ENCODE data around the gene BTF3L4. TPM values are rescaled to one million over a fixed set of nuclear protein-coding genes. Genes with fewer than 3 reads are reported as not detected.
"Not testable (repeated sequence)": the region's sequence is repeated elsewhere in the genome, so short reads cannot be mapped to it uniquely, and the experiment has no call there.

BTF3L4 gene
- total RNA-seq, 1 donor from 2014 or later: 47.1 TPM

GRCh38 chr1:52080014-52080415 lies 23.9 kb downstream of the BTF3L4 start:
- Histone ChIP-seq H3K27ac (ENCODE audit: low read depth, low read length) (no peak overlapping the region), H4K20me1 (ENCODE audit: insufficient read depth, low read length) (peaks cover 16% of the 10 kb centered on the region), H3K79me2 (ENCODE audit: insufficient read depth, low read length) (peaks cover 35% of the 10 kb centered on the region), H2AFZ (ENCODE audit: low read depth, low read length) (no peak overlapping the region), H3K27me3 (ENCODE audit: insufficient read depth, low read length) (no peaks in the 10 kb centered on the region), H3K9me3 (ENCODE audit: insufficient read depth, low read depth, low read length) (no peaks in the 10 kb centered on the region), H3K4me2 (ENCODE audit: low read length) (no peak overlapping the region), H3K4me1 (ENCODE audit: insufficient read depth, low read length) (no peaks in the 10 kb centered on the region), H3K9ac (ENCODE audit: low read length) (no peak overlapping the region), H3K4me3 (ENCODE audit: insufficient read depth, low read depth, low read length) (no peak overlapping the region), H3K36me3 (ENCODE audit: insufficient read depth, low read length) (no peaks in the 10 kb centered on the region)
- H3K4me3 Mint-ChIP-seq (ENCODE audit: unreplicated experiment): no peak overlapping the region
- no peaks in the 10 kb centered on the region for H3K27me3 Mint-ChIP-seq (ENCODE audit: low read depth, unreplicated experiment)
- H3K4me1 Mint-ChIP-seq (ENCODE audit: low read depth, unreplicated experiment): peaks cover 5% of the 10 kb centered on the region
- TF ChIP-seq CTCF (IDR thresholded peaks at IDR 0.05; ENCODE audit: insufficient read depth, low read depth, low read length) (no peak), EZH2 (IDR thresholded peaks at IDR 0.05; ENCODE audit: insufficient read depth, low read length) (no peak)
- FAIRE-seq (no peak), DNase-seq (ENCODE audit: low read depth) (no peak)
- peaks cover 8% of the 10 kb centered on the region for H3K36me3 Mint-ChIP-seq (ENCODE audit: low read depth, unreplicated experiment)
- no peak overlapping the region for H3K27ac Mint-ChIP-seq (ENCODE audit: unreplicated experiment)
- no peaks in the 10 kb centered on the region for H3K9me3 Mint-ChIP-seq (ENCODE audit: unreplicated experiment)

- not testable (repeated sequence) for H3K27ac Mint-ChIP-seq (ENCODE audit: unreplicated experiment); H4K20me1 ChIP-seq (ENCODE audit: insufficient read depth, low read length); H3K27me3 Mint-ChIP-seq (ENCODE audit: low read depth, unreplicated experiment); H3K4me1 Mint-ChIP-seq (ENCODE audit: low read depth, unreplicated experiment); H3K9me3 ChIP-seq (ENCODE audit: insufficient read depth, low read depth, low read length); H3K9me3 Mint-ChIP-seq (ENCODE audit: unreplicated experiment); H3K4me3 Mint-ChIP-seq (ENCODE audit: unreplicated experiment); H2AFZ ChIP-seq (ENCODE audit: low read depth, low read length); H3K27me3 ChIP-seq (ENCODE audit: insufficient read depth, low read length); H3K9ac ChIP-seq (ENCODE audit: low read length); H3K4me3 ChIP-seq (ENCODE audit: insufficient read depth, low read depth, low read length); H3K4me1 ChIP-seq (ENCODE audit: insufficient read depth, low read length); H3K4me2 ChIP-seq (ENCODE audit: low read length); H3K36me3 ChIP-seq (ENCODE audit: insufficient read depth, low read length); DNase-seq (ENCODE audit: low read depth); H3K27ac ChIP-seq (ENCODE audit: low read depth, low read length)
- peaks cover 18% of the 10 kb centered on the region for H3K36me3 Mint-ChIP-seq (ENCODE audit: low read depth, unreplicated experiment)
- peaks cover 14% of the 10 kb centered on the region for H3K79me2 ChIP-seq (ENCODE audit: insufficient read depth, low read length)
- peak; percentile 68 for FAIRE-seq
Measured at GRCh38 chr1:52087892-52088291, 31.8 kb downstream of the BTF3L4 start.

- not testable (repeated sequence) for H3K9me3 ChIP-seq (ENCODE audit: insufficient read depth, low read depth, low read length); H3K79me2 ChIP-seq (ENCODE audit: insufficient read depth, low read length); H3K4me1 ChIP-seq (ENCODE audit: insufficient read depth, low read length); H2AFZ ChIP-seq (ENCODE audit: low read depth, low read length); H3K4me3 Mint-ChIP-seq (ENCODE audit: unreplicated experiment); H3K9ac ChIP-seq (ENCODE audit: low read length); H3K36me3 ChIP-seq (ENCODE audit: insufficient read depth, low read length); H3K27ac ChIP-seq (ENCODE audit: low read depth, low read length); H3K27me3 Mint-ChIP-seq (ENCODE audit: low read depth, unreplicated experiment); H3K27ac Mint-ChIP-seq (ENCODE audit: unreplicated experiment); H4K20me1 ChIP-seq (ENCODE audit: insufficient read depth, low read length); H3K4me3 ChIP-seq (ENCODE audit: insufficient read depth, low read depth, low read length); FAIRE-seq; H3K4me2 ChIP-seq (ENCODE audit: low read length); DNase-seq (ENCODE audit: low read depth); H3K9me3 Mint-ChIP-seq (ENCODE audit: unreplicated experiment); H3K27me3 ChIP-seq (ENCODE audit: insufficient read depth, low read length); H3K4me1 Mint-ChIP-seq (ENCODE audit: low read depth, unreplicated experiment)
- peaks cover 17% of the 10 kb centered on the region for H3K36me3 Mint-ChIP-seq (ENCODE audit: low read depth, unreplicated experiment)
Measured at GRCh38 chr1:52094300-52094699, 38.2 kb downstream of the BTF3L4 start.

DNA sequence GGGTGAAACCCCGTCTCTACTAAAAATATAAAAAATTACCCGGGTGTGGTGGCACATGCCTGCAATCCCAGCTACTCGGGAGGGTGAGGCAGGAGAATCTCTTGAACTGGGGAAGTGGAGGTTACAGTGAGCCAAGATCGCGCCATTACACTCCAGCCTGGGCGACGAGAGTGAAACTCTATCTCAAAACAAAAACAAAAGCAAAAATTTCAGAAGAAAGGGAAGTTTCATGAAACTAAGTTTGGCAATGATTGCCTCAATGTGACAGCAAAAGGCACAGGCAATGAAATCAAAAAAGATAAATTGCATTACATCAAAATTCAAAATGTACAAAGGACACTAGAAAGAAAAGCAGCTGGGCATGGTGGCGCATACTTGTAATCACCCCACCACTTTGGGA lies 40.1 kb downstream of the BTF3L4 start:
- H3K27ac Mint-ChIP-seq (ENCODE audit: unreplicated experiment): no peak overlapping the region
- Histone ChIP-seq H3K27me3 (ENCODE audit: insufficient read depth, low read length) (no peaks in the 10 kb centered on the region), H3K27ac (ENCODE audit: low read depth, low read length) (no peak overlapping the region), H3K9me3 (ENCODE audit: insufficient read depth, low read depth, low read length) (no peaks in the 10 kb centered on the region), H3K4me3 (ENCODE audit: insufficient read depth, low read depth, low read length) (no peak overlapping the region), H3K36me3 (ENCODE audit: insufficient read depth, low read length) (no peaks in the 10 kb centered on the region), H2AFZ (ENCODE audit: low read depth, low read length) (no peak overlapping the region), H3K4me1 (ENCODE audit: insufficient read depth, low read length) (no peaks in the 10 kb centered on the region), H3K4me2 (ENCODE audit: low read length) (no peak overlapping the region), H4K20me1 (ENCODE audit: insufficient read depth, low read length) (no peaks in the 10 kb centered on the region), H3K9ac (ENCODE audit: low read length) (no peak overlapping the region), H3K79me2 (ENCODE audit: insufficient read depth, low read length) (no peaks in the 10 kb centered on the region)
- DNase-seq (ENCODE audit: low read depth) (no peak), FAIRE-seq (no peak)
- peaks cover 9% of the 10 kb centered on the region for H3K36me3 Mint-ChIP-seq (ENCODE audit: low read depth, unreplicated experiment)
- no peaks in the 10 kb centered on the region for H3K9me3 Mint-ChIP-seq (ENCODE audit: unreplicated experiment)
- H3K4me3 Mint-ChIP-seq (ENCODE audit: unreplicated experiment): no peak overlapping the region
- H3K27me3 Mint-ChIP-seq (ENCODE audit: low read depth, unreplicated experiment): no peaks in the 10 kb centered on the region
- TF ChIP-seq CTCF (IDR thresholded peaks at IDR 0.05; ENCODE audit: insufficient read depth, low read depth, low read length) (no peak), EZH2 (IDR thresholded peaks at IDR 0.05; ENCODE audit: insufficient read depth, low read length) (no peak)
- no peaks in the 10 kb centered on the region for H3K4me1 Mint-ChIP-seq (ENCODE audit: low read depth, unreplicated experiment)

Data from astrocyte (in vitro differentiated cells and primary cell).